ENCODE measurements around the gene LETM1.

Gene LETM1

DNA sequence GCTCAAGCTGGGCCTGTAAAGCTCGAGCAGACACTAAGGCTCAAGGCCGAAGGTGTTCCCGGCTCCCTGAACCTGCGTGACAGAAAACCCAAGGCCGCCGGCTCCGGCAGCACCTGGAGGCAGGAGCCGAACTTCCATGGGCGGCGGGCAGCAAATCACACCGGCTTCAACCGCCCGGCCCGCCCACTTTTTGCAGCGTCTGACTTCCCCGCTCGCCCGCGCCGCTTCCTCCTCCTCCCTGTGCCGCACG is 14.3 kb upstream of the LETM1 start:
- TF ChIP-seq, protein P1, sequence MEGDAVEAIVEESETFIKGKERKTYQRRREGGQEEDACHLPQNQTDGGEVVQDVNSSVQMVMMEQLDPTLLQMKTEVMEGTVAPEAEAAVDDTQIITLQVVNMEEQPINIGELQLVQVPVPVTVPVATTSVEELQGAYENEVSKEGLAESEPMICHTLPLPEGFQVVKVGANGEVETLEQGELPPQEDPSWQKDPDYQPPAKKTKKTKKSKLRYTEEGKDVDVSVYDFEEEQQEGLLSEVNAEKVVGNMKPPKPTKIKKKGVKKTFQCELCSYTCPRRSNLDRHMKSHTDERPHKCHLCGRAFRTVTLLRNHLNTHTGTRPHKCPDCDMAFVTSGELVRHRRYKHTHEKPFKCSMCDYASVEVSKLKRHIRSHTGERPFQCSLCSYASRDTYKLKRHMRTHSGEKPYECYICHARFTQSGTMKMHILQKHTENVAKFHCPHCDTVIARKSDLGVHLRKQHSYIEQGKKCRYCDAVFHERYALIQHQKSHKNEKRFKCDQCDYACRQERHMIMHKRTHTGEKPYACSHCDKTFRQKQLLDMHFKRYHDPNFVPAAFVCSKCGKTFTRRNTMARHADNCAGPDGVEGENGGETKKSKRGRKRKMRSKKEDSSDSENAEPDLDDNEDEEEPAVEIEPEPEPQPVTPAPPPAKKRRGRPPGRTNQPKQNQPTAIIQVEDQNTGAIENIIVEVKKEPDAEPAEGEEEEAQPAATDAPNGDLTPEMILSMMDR (IDR thresholded peaks at IDR 0.05; ENCODE audit: control insufficient read depth, extremely low read depth, insufficient read depth): no peak
- peak; percentile 71 for DNase-seq (ENCODE audit: low read depth)
- H3K4me3 ChIP-seq (ENCODE audit: low read depth, low read length): peak overlapping the region; percentile 65

DNA sequence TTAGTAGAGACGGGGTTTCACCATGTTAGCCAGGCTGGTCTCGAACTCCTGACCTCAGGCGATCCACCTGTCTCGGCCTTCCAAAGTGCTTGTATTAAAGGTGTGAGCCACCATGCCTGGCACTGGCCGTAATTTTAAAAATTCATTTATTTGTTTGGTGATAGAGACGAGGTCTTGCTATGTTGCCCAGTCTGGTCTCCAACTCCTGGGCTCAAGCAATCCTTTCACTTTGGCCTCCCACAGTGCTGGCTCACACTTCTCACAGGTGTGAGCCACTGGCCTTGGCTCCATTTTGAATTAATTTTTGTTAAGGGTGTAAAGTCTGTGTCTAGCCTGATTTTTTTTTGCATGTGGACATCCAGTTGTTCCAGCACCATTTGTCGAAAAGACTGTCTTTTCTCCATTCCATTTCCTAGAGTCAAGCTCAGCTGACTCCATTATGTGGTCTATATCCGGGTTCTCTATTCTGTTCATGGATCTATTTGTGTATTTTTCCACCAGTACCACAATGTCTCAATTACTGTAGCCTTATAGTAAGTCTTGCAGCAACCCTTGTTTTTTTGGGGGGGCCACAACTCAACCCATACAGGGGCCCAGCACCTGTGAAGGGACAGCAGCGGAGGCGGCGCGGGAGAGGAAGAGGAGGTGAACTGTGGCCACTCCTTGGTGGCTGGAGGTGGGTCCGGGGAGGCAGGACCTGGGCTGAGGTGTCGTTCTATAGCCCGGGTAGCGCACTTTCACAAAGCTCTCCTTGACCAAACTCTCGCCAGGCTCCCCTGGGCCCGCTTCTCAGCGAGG is 13.8 kb upstream of the LETM1 start:
- TF ChIP-seq, protein P1 (IDR thresholded peaks at IDR 0.05; ENCODE audit: control insufficient read depth, extremely low read depth, insufficient read depth): no peak
- DNase-seq (ENCODE audit: low read depth): no peak

GRCh38 chr4:1868912-1869311 is 13.0 kb upstream of the LETM1 start:
- DNase-seq (ENCODE audit: low read depth): no peak
- no peak overlapping the region for H3K4me3 ChIP-seq (ENCODE audit: low read depth, low read length)
- TF ChIP-seq, protein P1 (IDR thresholded peaks at IDR 0.05; ENCODE audit: control insufficient read depth, extremely low read depth, insufficient read depth): no peak

More for the DNA sequence above, 13.8 kb upstream of the LETM1 start:
- peak overlapping the region; percentile 65 for H3K4me3 ChIP-seq (ENCODE audit: low read depth, low read length)

GRCh38 chr4:1868293-1868692 is 12.3 kb upstream of the LETM1 start:
- no peak overlapping the region for H3K4me3 ChIP-seq (ENCODE audit: low read depth, low read length)
- TF ChIP-seq, protein P1 (IDR thresholded peaks at IDR 0.05; ENCODE audit: control insufficient read depth, extremely low read depth, insufficient read depth): no peak
- no peak for DNase-seq (ENCODE audit: low read depth)

GRCh38 chr4:1866189-1866661 is 10.3 kb upstream of the LETM1 start:
- DNase-seq (ENCODE audit: low read depth): no peak
- no peak overlapping the region for H3K4me3 ChIP-seq (ENCODE audit: low read depth, low read length)
- TF ChIP-seq, protein P1 (IDR thresholded peaks at IDR 0.05; ENCODE audit: control insufficient read depth, extremely low read depth, insufficient read depth): no peak

DNA sequence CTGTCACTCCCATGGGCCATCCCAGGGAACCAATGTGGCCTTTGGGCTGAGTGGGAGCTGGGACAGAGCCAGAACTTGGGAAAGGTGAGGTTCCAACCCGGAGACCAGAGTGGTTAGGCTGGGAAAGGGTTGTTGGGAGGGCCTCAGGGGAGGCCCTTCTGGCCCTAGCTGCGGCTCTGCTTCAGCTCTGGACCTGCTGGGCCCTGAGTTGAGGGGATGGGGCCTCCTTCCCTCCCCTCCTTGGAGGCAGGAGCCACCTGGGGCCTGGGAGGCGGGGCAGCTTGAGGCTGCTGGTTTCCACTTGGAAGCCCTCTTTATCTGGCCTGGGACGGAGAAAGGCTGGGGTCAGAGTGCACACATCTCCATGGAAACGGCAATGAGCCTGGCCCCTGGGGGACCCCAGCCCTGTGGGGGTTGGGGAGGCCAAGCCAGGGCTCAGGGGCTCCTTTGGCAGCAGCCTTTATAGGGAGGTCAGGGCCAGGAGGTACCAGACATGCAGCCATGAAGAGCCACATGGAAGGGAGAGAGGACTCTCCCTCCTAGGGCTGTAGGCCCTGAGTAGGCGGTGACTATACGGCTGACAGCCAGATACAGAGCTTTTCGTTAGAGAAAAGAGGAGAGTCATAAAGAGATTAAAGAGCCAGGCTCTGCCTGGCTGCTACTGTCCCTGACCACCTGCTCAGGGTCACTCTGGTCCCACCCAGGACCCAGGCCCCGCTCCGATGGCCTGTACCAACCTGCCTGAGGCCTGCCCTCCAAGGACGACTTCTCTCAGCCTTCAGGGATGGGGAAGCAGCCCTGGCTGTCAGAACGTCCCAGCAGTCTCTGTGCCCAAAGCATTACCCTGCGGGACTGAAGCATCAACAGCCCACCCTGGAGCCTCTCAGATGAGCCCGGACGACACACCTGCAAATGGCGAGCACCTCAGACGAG is 8.4 kb upstream of the LETM1 start:
- no peak overlapping the region for H3K4me3 ChIP-seq (ENCODE audit: low read depth, low read length)
- TF ChIP-seq, protein P1 (IDR thresholded peaks at IDR 0.05; ENCODE audit: control insufficient read depth, extremely low read depth, insufficient read depth): no peak
- no peak for DNase-seq (ENCODE audit: low read depth)

Measured in LNCaP clone FGC (cell line).